Activated naive CD4-positive, alpha-beta T cell (primary cell): Measurements from ENCODE around the gene CABP7.

Experiments used
- DNase-seq, 4 experiments: peaks; one replicate each; lab custom pipeline; 2025; lab: John Stamatoyannopoulos, UW

CABP7 gene

GRCh38 chr22:29773233-29773632, 53.4 kb downstream of the CABP7 start:
- no peak for DNase-seq

- no peak for DNase-seq
Measured at GRCh38 chr22:29780220-29780619, 60.4 kb downstream of the CABP7 start.

- DNase-seq, result no peak
Measured at GRCh38 chr22:29780748-29781676, 61.2 kb downstream of the CABP7 start.
